ENCODE measurements around the gene MPP3.
A peak's percentile ranks its signal among the peaks of the same experiment; 100 is the strongest.

The MPP3 gene

GRCh38 chr17:43868226-43868994 lies 35.5 kb upstream of the MPP3 start:
- TF ChIP-seq CTCF (IDR thresholded peaks at IDR 0.05; ENCODE audit: low read depth, low read length) (no peak), EZH2phosphoT487 (IDR thresholded peaks at IDR 0.05; ENCODE audit: low read depth) (no peak)
- H3K4me1 ChIP-seq (ENCODE audit: low read length) = peaks cover 13% of the 10 kb centered on the region; the same call in 1 of the 2 replicates
- no peaks in the 10 kb centered on the region for H3K79me2 ChIP-seq (ENCODE audit: low read length)
- H3K4me2 ChIP-seq (ENCODE audit: low read length) = no peak overlapping the region
- no peak overlapping the region for H3K27ac ChIP-seq (ENCODE audit: low read length)
- H3K36me3 ChIP-seq (replicated peaks; ENCODE audit: low read depth, low read length) = no peaks in the 10 kb centered on the region
- peaks cover 51% of the 10 kb centered on the region for H3K27me3 ChIP-seq (ENCODE audit: low read depth, low read length)
- H3K9ac ChIP-seq (ENCODE audit: low read length) = no peak overlapping the region
- 0 out of 2 replicates have a peak overlapping the region, but pooled peaks have one; percentile 39 for H2AFZ ChIP-seq (ENCODE audit: low read depth, low read length)
- H4K20me1 ChIP-seq (ENCODE audit: insufficient read depth, low read length) = no peaks in the 10 kb centered on the region
- H3K9me3 ChIP-seq (ENCODE audit: insufficient read depth, low read length) = peaks cover 8% of the 10 kb centered on the region; the same call in 1 of the 2 replicates
- H3K4me3 ChIP-seq (ENCODE audit: low read length) = no peak overlapping the region

- H2AFZ ChIP-seq (ENCODE audit: low read depth, low read length) = no peak overlapping the region
- H4K20me1 ChIP-seq (ENCODE audit: insufficient read depth, low read length) = no peaks in the 10 kb centered on the region
- H3K9me3 ChIP-seq (ENCODE audit: insufficient read depth, low read length) = peaks cover 8% of the 10 kb centered on the region; the same call in 1 of the 2 replicates
- H3K27me3 ChIP-seq (ENCODE audit: low read depth, low read length) = peaks cover 40% of the 10 kb centered on the region
- peaks cover 19% of the 10 kb centered on the region; the same call in 1 of the 2 replicates for H3K4me1 ChIP-seq (ENCODE audit: low read length)
- no peak overlapping the region for H3K9ac ChIP-seq (ENCODE audit: low read length)
- H3K4me2 ChIP-seq (ENCODE audit: low read length) = no peak overlapping the region
- H3K36me3 ChIP-seq (replicated peaks; ENCODE audit: low read depth, low read length) = no peaks in the 10 kb centered on the region
- H3K79me2 ChIP-seq (ENCODE audit: low read length) = no peaks in the 10 kb centered on the region
- H3K4me3 ChIP-seq (ENCODE audit: low read length) = no peak overlapping the region
- no peak for TF ChIP-seq CTCF (IDR thresholded peaks at IDR 0.05; ENCODE audit: low read depth, low read length)
- no peak for TF ChIP-seq EZH2phosphoT487 (IDR thresholded peaks at IDR 0.05; ENCODE audit: low read depth)
- H3K27ac ChIP-seq (ENCODE audit: low read length) = no peak overlapping the region
Observed at GRCh38 chr17:43864161-43864984, 31.4 kb upstream of the MPP3 start.

GRCh38 chr17:43861960-43862359 lies 29.0 kb upstream of the MPP3 start:
- peaks cover 12% of the 10 kb centered on the region; the same call in 1 of the 2 replicates for H3K4me1 ChIP-seq (ENCODE audit: low read length)
- no peak overlapping the region for H3K27ac ChIP-seq (ENCODE audit: low read length)
- peaks cover 24% of the 10 kb centered on the region for H3K27me3 ChIP-seq (ENCODE audit: low read depth, low read length)
- H4K20me1 ChIP-seq (ENCODE audit: insufficient read depth, low read length) = no peaks in the 10 kb centered on the region
- TF ChIP-seq EZH2phosphoT487 (IDR thresholded peaks at IDR 0.05; ENCODE audit: low read depth) (no peak), CTCF (IDR thresholded peaks at IDR 0.05; ENCODE audit: low read depth, low read length) (no peak)
- no peaks in the 10 kb centered on the region for H3K79me2 ChIP-seq (ENCODE audit: low read length)
- no peaks in the 10 kb centered on the region for H3K9me3 ChIP-seq (ENCODE audit: insufficient read depth, low read length)
- no peak overlapping the region for H3K4me2 ChIP-seq (ENCODE audit: low read length)
- H2AFZ ChIP-seq (ENCODE audit: low read depth, low read length) = no peak overlapping the region
- no peak overlapping the region for H3K4me3 ChIP-seq (ENCODE audit: low read length)
- no peaks in the 10 kb centered on the region for H3K36me3 ChIP-seq (replicated peaks; ENCODE audit: low read depth, low read length)
- H3K9ac ChIP-seq (ENCODE audit: low read length) = no peak overlapping the region
